SJCRH30 (cell line): Measurements from ENCODE around the gene IL32. TPM values are rescaled to one million over a fixed set of nuclear protein-coding genes. Genes with fewer than 3 reads are reported as not detected.

Source experiments
- DNase-seq, 2 experiments: peaks; one replicate each; pipeline ENCODE4 v3.0.0-alpha.2; 2015 to 2020
- H3K27ac ChIP-seq: fragments of 250-450 bp; sonication (Bioruptor Pico); 2 replicates; pipeline ENCODE4 v1.5.1; 2020; ENCODE audit warnings: mild to moderate bottlenecking, moderate library complexity
- H3K27me3 ChIP-seq: fragments of 250-450 bp; sonication (Bioruptor Pico); 2 replicates; pipeline ENCODE4 v1.5.1; 2020; ENCODE audit warnings: mild to moderate bottlenecking, moderate library complexity
- H3K36me3 ChIP-seq: fragments of 250-450 bp; sonication (Bioruptor Pico); 2 replicates; pipeline ENCODE4 v1.5.1; 2020; ENCODE audit warnings: mild to moderate bottlenecking, moderate library complexity
- H3K4me1 ChIP-seq: fragments of 250-450 bp; sonication (Bioruptor Pico); 2 replicates; pipeline ENCODE4 v1.5.1; 2020; ENCODE audit warnings: mild to moderate bottlenecking, moderate library complexity
- H3K4me3 ChIP-seq: fragments of 250-450 bp; sonication (Bioruptor Pico); 2 replicates; pipeline ENCODE4 v1.5.1; 2020; ENCODE audit warnings: mild to moderate bottlenecking, moderate library complexity
- H3K9me3 ChIP-seq: fragments of 250-450 bp; sonication (Bioruptor Pico); replicated peaks from 2 replicates; pipeline ENCODE4 v1.5.1; 2020; ENCODE audit warnings: mild to moderate bottlenecking, moderate library complexity
- total RNA-seq: library from RNA; depleted of rRNA; stranded (reverse); fragments of >200 nt; shearing (Covaris generic); gene quantifications from 2 replicates; pipeline ENCODE4 v1.2.3, GENCODE V29; 2014

The IL32 gene
- total RNA-seq, 1 experiment from 2014 or later = 158 TPM

- DNase-seq = no peak
- Histone ChIP-seq H3K27ac (no peak overlapping the region), H3K9me3 (no peaks in the 10 kb centered on the region), H3K4me1 (peaks cover 21% of the 10 kb centered on the region), H3K36me3 (peaks cover 7% of the 10 kb centered on the region), H3K27me3 (no peaks in the 10 kb centered on the region), H3K4me3 (no peak overlapping the region)
Measured at GRCh38 chr16:3025032-3026002, 40.1 kb upstream of the IL32 start.

- H3K27ac ChIP-seq = no peak overlapping the region
- peaks cover 7% of the 10 kb centered on the region for H3K36me3 ChIP-seq
- H3K4me1 ChIP-seq = peaks cover 28% of the 10 kb centered on the region
- H3K9me3 ChIP-seq = no peaks in the 10 kb centered on the region
- DNase-seq = no peak
- H3K27me3 ChIP-seq = no peaks in the 10 kb centered on the region
- no peak overlapping the region for H3K4me3 ChIP-seq
Measured at GRCh38 chr16:3026003-3026378, 39.4 kb upstream of the IL32 start.

- Histone ChIP-seq H3K4me3 (no peak overlapping the region), H3K36me3 (peaks cover 7% of the 10 kb centered on the region; the same call in 1 of the 2 replicates), H3K9me3 (no peaks in the 10 kb centered on the region), H3K4me1 (peaks cover 35% of the 10 kb centered on the region), H3K27me3 (peaks cover 5% of the 10 kb centered on the region), H3K27ac (peak overlapping the region; percentile 22)
- DNase-seq = no peak
Measured at GRCh38 chr16:3026609-3027488, 38.6 kb upstream of the IL32 start.

GRCh38 chr16:3027489-3027795, 38.0 kb upstream of the IL32 start:
- peak overlapping the region; percentile 22 for H3K27ac ChIP-seq
- peak; percentile 63 to 66 for DNase-seq
- H3K27me3 ChIP-seq = peaks cover 11% of the 10 kb centered on the region
- H3K9me3 ChIP-seq = no peaks in the 10 kb centered on the region
- peaks cover 6% of the 10 kb centered on the region; the same call in 1 of the 2 replicates for H3K36me3 ChIP-seq
- H3K4me1 ChIP-seq = peaks cover 33% of the 10 kb centered on the region
- H3K4me3 ChIP-seq = no peak overlapping the region

- Histone ChIP-seq H3K4me3 (no peak overlapping the region), H3K36me3 (no peaks in the 10 kb centered on the region), H3K27me3 (peaks cover 11% of the 10 kb centered on the region), H3K4me1 (peaks cover 26% of the 10 kb centered on the region), H3K27ac (no peak overlapping the region), H3K9me3 (no peaks in the 10 kb centered on the region)
- DNase-seq = peak in 1 of 2 experiments; percentile 38
Measured at GRCh38 chr16:3027983-3028715, 37.3 kb upstream of the IL32 start.

- Histone ChIP-seq H3K27ac (no peak overlapping the region), H3K27me3 (peaks cover 11% of the 10 kb centered on the region), H3K4me3 (no peak overlapping the region), H3K9me3 (no peaks in the 10 kb centered on the region), H3K4me1 (peaks cover 25% of the 10 kb centered on the region), H3K36me3 (no peaks in the 10 kb centered on the region)
- no peak for DNase-seq
Measured at GRCh38 chr16:3028716-3029319, 36.6 kb upstream of the IL32 start.

GRCh38 chr16:3029491-3030221, 35.8 kb upstream of the IL32 start:
- H3K9me3 ChIP-seq = no peaks in the 10 kb centered on the region
- H3K4me3 ChIP-seq = no peak overlapping the region
- H3K27ac ChIP-seq = no peak overlapping the region
- H3K27me3 ChIP-seq = peaks cover 18% of the 10 kb centered on the region
- H3K36me3 ChIP-seq = no peaks in the 10 kb centered on the region
- H3K4me1 ChIP-seq = peaks cover 25% of the 10 kb centered on the region
- no peak for DNase-seq

- H3K27ac ChIP-seq = no peak overlapping the region
- peaks cover 21% of the 10 kb centered on the region for H3K27me3 ChIP-seq
Measured at GRCh38 chr16:3030222-3031212, 34.9 kb upstream of the IL32 start.

GRCh38 chr16:3032624-3033023, 32.8 kb upstream of the IL32 start:
- DNase-seq = no peak
- no peaks in the 10 kb centered on the region for H3K36me3 ChIP-seq
- H3K27ac ChIP-seq = no peak overlapping the region
- H3K27me3 ChIP-seq = peaks cover 36% of the 10 kb centered on the region
- peaks cover 18% of the 10 kb centered on the region for H3K4me1 ChIP-seq
- no peaks in the 10 kb centered on the region for H3K9me3 ChIP-seq
- no peak overlapping the region for H3K4me3 ChIP-seq

More at GRCh38 chr16:3030222-3031212, 34.9 kb upstream of the IL32 start:
- Histone ChIP-seq H3K4me3 (no peak overlapping the region), H3K36me3 (no peaks in the 10 kb centered on the region), H3K4me1 (peaks cover 25% of the 10 kb centered on the region), H3K9me3 (no peaks in the 10 kb centered on the region)
- peak; percentile 22 to 25 for DNase-seq

- Histone ChIP-seq H3K27ac (no peak overlapping the region), H3K9me3 (no peaks in the 10 kb centered on the region), H3K36me3 (no peaks in the 10 kb centered on the region), H3K4me3 (no peak overlapping the region), H3K4me1 (peaks cover 15% of the 10 kb centered on the region), H3K27me3 (peaks cover 45% of the 10 kb centered on the region)
- DNase-seq = no peak
Measured at GRCh38 chr16:3035289-3035971, 30.0 kb upstream of the IL32 start.

GRCh38 chr16:3035972-3036725, 29.3 kb upstream of the IL32 start:
- Histone ChIP-seq H3K27me3 (peaks cover 47% of the 10 kb centered on the region), H3K9me3 (no peaks in the 10 kb centered on the region), H3K4me3 (no peak overlapping the region)

More at GRCh38 chr16:3035972-3036725, 29.3 kb upstream of the IL32 start:
- H3K4me1 ChIP-seq = peaks cover 8% of the 10 kb centered on the region
- H3K36me3 ChIP-seq = no peaks in the 10 kb centered on the region
- DNase-seq = no peak
- H3K27ac ChIP-seq = no peak overlapping the region
